ENCODE measurements around the gene ZNF486.
"Not testable (repeated sequence)": the region's sequence is repeated elsewhere in the genome, so short reads cannot be mapped to it uniquely, and the experiment has no call there.

ZNF486 gene

DNA sequence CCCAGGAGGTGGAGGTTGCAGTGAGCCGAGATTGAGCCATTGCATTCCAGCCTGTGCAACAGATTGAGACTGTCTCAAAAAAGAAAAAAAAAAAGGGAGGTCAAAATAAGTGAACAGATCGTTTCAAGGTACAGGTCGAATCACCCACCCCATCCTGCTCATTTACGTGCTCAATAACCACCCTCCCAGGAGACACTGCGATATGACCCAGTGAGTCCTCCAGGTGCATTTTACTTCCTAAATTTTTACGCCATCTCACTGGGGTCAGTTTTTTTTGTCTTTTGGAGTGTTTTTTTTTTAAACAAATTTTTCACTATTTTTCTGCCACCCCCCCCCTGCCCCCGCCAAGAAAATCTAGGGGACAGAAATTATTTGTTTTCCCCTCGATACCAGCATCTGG lies 68.1 kb downstream of the ZNF486 start:
- no peak overlapping the region for H3K27ac ChIP-seq
- ChIA-PET POLR2A (ENCODE audit: low non-redundant PET) (no interaction called here), CTCF (no interaction called here)

DNA sequence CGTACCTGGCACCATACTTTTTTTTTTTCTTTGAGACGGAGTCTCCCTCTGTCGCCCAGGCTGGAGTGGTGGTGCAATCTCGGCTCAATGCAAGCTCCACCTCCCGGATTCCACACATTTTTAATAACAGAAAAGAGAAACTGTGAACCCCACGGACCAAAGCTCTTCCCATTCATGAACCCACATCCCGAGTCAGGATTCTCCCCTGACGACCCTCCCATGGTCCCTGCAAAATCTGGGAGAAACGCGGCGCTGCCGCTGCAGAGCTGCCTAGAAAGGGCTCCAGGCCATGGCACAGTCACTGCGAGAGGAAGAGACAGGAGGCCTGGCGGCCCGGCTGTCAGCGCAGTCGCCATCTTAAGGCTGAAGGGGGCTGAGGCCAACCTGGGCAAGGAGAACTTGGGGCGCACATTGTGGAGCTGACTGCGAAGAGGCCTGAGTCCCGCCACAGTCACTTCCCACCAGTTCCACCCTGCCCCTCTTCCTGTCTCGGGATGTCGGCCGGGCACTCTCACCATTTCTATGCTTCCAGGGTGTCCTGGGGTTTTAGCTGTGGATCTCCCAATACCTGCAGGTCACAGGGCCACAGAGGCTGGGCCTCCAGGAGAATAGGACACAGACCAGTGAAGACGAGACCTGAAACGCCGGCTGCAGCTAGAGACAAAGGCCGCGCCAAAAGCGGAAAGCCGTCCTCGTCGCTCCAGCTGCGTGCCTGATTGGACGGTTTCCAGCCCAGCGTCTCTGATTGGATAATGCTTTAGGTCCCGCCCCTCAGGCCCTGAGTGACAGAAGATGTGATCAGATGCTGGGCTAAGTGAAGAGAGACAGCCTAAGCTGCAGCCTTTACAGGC lies 71.0 kb downstream of the ZNF486 start:
- POLR2A ChIA-PET (ENCODE audit: low non-redundant PET), result no interaction called here
- DNase-seq (ENCODE audit: low spot score), result peak; percentile 10
- H3K27ac ChIP-seq, result no peak overlapping the region
- TF ChIP-seq, protein P1, sequence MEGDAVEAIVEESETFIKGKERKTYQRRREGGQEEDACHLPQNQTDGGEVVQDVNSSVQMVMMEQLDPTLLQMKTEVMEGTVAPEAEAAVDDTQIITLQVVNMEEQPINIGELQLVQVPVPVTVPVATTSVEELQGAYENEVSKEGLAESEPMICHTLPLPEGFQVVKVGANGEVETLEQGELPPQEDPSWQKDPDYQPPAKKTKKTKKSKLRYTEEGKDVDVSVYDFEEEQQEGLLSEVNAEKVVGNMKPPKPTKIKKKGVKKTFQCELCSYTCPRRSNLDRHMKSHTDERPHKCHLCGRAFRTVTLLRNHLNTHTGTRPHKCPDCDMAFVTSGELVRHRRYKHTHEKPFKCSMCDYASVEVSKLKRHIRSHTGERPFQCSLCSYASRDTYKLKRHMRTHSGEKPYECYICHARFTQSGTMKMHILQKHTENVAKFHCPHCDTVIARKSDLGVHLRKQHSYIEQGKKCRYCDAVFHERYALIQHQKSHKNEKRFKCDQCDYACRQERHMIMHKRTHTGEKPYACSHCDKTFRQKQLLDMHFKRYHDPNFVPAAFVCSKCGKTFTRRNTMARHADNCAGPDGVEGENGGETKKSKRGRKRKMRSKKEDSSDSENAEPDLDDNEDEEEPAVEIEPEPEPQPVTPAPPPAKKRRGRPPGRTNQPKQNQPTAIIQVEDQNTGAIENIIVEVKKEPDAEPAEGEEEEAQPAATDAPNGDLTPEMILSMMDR (conservative IDR thresholded peaks at IDR 0.05; ENCODE audit: low read depth), result no peak
- CTCF ChIA-PET, result no interaction called here

More for the DNA sequence above, 68.1 kb downstream of the ZNF486 start:
- DNase-seq (ENCODE audit: low spot score), result no peak
- TF ChIP-seq, protein P1 (conservative IDR thresholded peaks at IDR 0.05; ENCODE audit: low read depth), result no peak

DNA sequence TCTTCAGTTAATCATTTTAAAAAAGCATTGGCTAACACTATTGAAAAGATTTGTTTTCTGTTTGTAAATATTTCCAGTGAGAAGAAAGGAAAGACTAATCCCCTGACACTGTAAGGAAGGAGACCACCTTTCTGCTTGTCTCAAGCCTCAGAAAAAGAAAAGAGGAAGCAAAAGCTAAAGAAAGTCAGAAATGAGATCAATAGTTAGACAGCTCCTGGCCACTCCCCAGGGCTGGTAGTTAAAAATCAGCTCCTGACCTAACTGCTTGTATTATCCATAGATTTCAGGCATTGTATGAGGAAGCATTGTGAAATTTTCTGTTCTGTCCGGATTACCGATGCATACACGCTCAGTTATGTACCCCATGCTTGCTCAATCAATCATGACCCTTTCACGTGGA lies 76.6 kb downstream of the ZNF486 start:
- TF ChIP-seq, protein P1 (conservative IDR thresholded peaks at IDR 0.05; ENCODE audit: low read depth), result no peak
- no peak for DNase-seq (ENCODE audit: low spot score)
- H3K27ac ChIP-seq, result no peak overlapping the region
- ChIA-PET CTCF (no interaction called here), POLR2A (ENCODE audit: low non-redundant PET) (no interaction called here)

DNA sequence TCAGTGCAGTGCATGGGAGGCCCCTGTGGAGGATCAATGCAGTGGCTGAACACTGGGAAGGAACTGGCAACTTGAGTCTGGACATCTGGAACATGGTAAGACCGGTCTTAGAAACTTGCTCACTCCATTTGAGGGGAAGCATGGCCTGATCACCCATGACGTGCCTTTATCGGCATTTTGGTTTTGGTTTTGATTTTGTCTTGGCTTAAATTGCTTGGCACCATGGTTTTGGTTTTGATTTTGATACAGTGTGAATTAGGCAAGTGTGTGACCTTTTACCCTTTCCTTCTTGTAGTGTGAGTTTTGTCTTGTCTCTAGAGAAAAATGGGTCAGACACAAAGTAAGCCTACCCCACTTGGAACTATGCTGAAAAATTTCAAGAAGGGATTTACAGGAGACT lies 77.3 kb downstream of the ZNF486 start:
- CTCF ChIA-PET, result no interaction called here

DNA sequence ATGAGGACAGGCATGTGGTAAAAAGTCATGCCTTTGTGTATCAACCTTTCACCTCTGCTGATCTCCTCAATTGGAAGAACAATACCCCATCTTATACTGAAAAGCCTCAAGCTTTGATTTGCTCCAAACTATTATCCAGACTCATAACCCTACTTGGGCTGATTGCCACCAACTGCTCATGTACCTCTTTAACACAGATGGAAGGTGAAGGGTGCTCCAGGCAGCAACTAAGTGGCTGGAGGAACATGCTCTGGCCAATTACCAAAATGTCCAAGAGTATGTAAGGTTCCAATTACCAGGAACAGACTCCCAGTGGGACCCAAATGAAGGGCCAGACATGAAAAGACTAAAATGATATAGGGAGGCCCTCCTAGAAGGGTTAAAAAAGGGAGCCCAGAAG lies 78.3 kb downstream of the ZNF486 start:
- CTCF ChIA-PET, result no interaction called here
- POLR2A ChIA-PET (ENCODE audit: low non-redundant PET), result no interaction called here
- TF ChIP-seq, protein P1 (conservative IDR thresholded peaks at IDR 0.05; ENCODE audit: low read depth), result no peak
- no peak overlapping the region for H3K27ac ChIP-seq
- DNase-seq (ENCODE audit: low spot score), result no peak

More for the DNA sequence above, 77.3 kb downstream of the ZNF486 start:
- DNase-seq (ENCODE audit: low spot score), result no peak
- TF ChIP-seq, protein P1 (conservative IDR thresholded peaks at IDR 0.05; ENCODE audit: low read depth), result no peak
- POLR2A ChIA-PET (ENCODE audit: low non-redundant PET), result no interaction called here
- no peak overlapping the region for H3K27ac ChIP-seq

DNA sequence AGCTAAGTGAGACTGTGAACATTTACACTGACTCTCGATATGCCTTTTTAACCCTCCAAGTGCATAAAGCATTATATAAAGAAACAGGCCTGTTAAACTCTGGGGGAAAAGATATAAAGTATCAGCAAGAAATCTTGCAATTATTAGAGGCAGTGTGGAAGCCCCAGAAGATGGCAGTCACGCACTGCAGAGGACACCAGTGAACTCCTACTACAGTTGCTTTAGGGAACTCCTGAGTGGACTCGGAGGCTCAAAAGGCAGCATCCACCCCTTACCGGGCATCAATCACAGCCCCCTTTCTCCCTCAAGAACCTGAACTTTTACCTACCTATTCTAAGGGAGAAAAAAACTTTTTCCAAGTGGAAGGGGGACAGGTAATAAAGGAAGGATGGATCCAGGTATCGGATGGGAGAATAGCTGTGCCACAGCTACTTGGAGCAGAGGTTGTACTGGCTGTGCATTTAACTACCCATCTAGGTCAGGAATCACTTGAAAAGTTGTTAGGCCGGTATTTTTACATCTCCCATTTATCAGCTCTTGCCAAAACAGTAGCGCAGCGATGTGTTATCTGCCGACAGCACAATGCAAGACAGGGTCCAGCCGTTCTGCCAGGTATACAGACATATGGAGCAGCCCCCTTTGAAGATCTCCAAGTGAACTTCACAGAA lies 80.1 kb downstream of the ZNF486 start:
- CTCF ChIA-PET, result interaction anchor here (0.7 kb wide), 2 partner anchors 313 to 848 kb away, joined by 3 read pairs; no protein-coding TSS in a partner anchor
- POLR2A ChIA-PET (ENCODE audit: low non-redundant PET), result no interaction called here
- DNase-seq (ENCODE audit: low spot score), result no peak
- no peak overlapping the region for H3K27ac ChIP-seq
- TF ChIP-seq, protein P1 (conservative IDR thresholded peaks at IDR 0.05; ENCODE audit: low read depth), result peak; percentile 14; the same call in 1 of the 2 replicates

DNA sequence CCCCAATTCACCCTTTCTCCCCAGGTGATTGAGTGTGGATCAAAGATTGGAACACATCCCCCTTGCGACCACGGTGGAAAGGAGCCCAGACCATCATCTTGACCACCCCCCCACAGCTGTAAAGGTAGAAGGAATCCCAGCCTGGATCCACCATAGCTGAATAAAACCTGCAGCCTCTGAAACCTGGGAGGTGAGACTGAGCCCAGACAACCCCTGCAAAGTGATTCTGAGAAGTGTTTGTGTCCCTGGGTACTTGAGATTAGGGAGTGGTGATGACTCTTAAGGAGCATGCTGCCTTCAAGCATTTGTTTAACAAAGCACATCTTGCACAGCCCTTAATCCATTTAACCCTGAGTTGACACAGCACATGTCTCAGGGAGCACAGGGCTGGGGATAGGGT lies 81.2 kb downstream of the ZNF486 start:
- CTCF ChIA-PET, result interaction anchor here (0.7 kb wide), 1 partner anchor 175 kb away, joined by 3 read pairs; no protein-coding TSS in a partner anchor
- POLR2A ChIA-PET (ENCODE audit: low non-redundant PET); H3K27ac ChIP-seq; DNase-seq (ENCODE audit: low spot score): not testable (repeated sequence)
